HepG2 (cell line): ENCODE measurements around the gene VPS29. TPM values are rescaled to one million over a fixed set of nuclear protein-coding genes. Genes with fewer than 3 reads are reported as not detected.

Source experiments
- FOXM1 ChIP-seq: sonication (generic); formaldehyde crosslinking; IDR thresholded peaks from 2 replicates; pipeline ENCODE4 v1.5.0; 2020; ENCODE audit warnings: missing genetic modification reagents
- IRX3 ChIP-seq: sonication (generic); formaldehyde crosslinking; IDR thresholded peaks from 2 replicates; pipeline ENCODE4 v1.8.1; 2023; ENCODE audit warnings: mild to moderate bottlenecking, low read depth, missing genetic modification reagents, borderline replicate concordance
- NFAT5 ChIP-seq: sonication (generic); formaldehyde crosslinking; IDR thresholded peaks from 2 replicates; pipeline ENCODE4 v1.4.0; 2020; ENCODE audit warnings: missing genetic modification reagents
- RBM22 ChIP-seq: fragments of 200-400 bp; formaldehyde crosslinking; optimal IDR thresholded peaks from 2 replicates; pipeline ENCODE3; 2017; ENCODE audit warnings: mild to moderate bottlenecking, low read length, moderate library complexity
- RFX3 ChIP-seq: IDR thresholded peaks from 2 replicates; pipeline ENCODE4 v1.6.1; 2016; ENCODE audit warnings: missing biosample characterization, missing genetic modification reagents
- SKI ChIP-seq: fragments of 450-650 bp; IDR thresholded peaks from one replicate; pipeline ENCODE4 v1.6.1; 2018; ENCODE audit warnings: mild to moderate bottlenecking; ENCODE audit not compliant: partially characterized antibody
- TFDP1 ChIP-seq: IDR thresholded peaks from 2 replicates; pipeline ENCODE4 v1.6.1; 2016; ENCODE audit warnings: missing compliant biosample characterization, missing genetic modification reagents, borderline replicate concordance
- ZNF530 ChIP-seq: sonication (generic); formaldehyde crosslinking; IDR thresholded peaks from 2 replicates; pipeline ENCODE4 v1.5.0; 2020; ENCODE audit warnings: low read depth, mild to moderate bottlenecking, missing genetic modification reagents
- ZNF660 ChIP-seq: sonication (generic); formaldehyde crosslinking; IDR thresholded peaks from 2 replicates; pipeline ENCODE4 v1.5.1; 2020; ENCODE audit warnings: mild to moderate bottlenecking, low read depth, missing genetic modification reagents, borderline replicate concordance
- ZNF710 ChIP-seq: sonication (generic); formaldehyde crosslinking; IDR thresholded peaks from 2 replicates; pipeline ENCODE4 v1.5.0; 2020; ENCODE audit warnings: mild to moderate bottlenecking, missing genetic modification reagents, borderline replicate concordance
- polyA plus RNA-seq, 8 experiments: library from polyadenylated mRNA; depleted of rRNA in 3 of 8; stranded (reverse) in 7 of 8; unstranded in 1 of 8; fragments of >200 nt; fragmentation: Illumina TruSeq in 4 of 8; extraction: Trizol in 4 of 8; gene quantifications; 2 replicates each; pipeline versions ENCODE4 v1.2.1 to v1.2.3, GENCODE V29; 2011 to 2016; ENCODE audit warnings: low read depth in 4 of 8, missing spikeins in 1 of 8, mixed read lengths in 1 of 8; ENCODE audit not compliant: insufficient read depth in 1 of 8
- total RNA-seq, 5 experiments: library from RNA; depleted of rRNA; stranded (reverse); fragments of >200 nt; fragmentation: Illumina TruSeq; extraction: Trizol; gene quantifications; 2 replicates each; pipeline ENCODE4 v1.2.3, GENCODE V29; 2016; ENCODE audit warnings: low read depth in 1 of 5

The VPS29 gene
- total and polyA plus RNA-seq, 2 of the 13 experiments (the other 11 are each of a cell fraction or from before 2014, with no cell fraction given) = 107 to 114 TPM

- TF ChIP-seq SKI (no peak), IRX3 (CRISPR knock-in tag) (peak; percentile 97), RFX3 (CRISPR knock-in tag) (no peak), TFDP1 (peak; percentile 100), ZNF530 (CRISPR knock-in tag) (0 out of 2 replicates have a peak, but pooled peaks have one; percentile 62), NFAT5 (CRISPR knock-in tag) (peak; percentile 97), ZNF660 (CRISPR knock-in tag) (no peak), ZNF710 (CRISPR knock-in tag) (peak; percentile 83), RBM22 (no peak), FOXM1 (CRISPR knock-in tag) (no peak)
These were observed at the start of gene VPS29, which contains the start of gene RAD9B (continued) for GRCh38 chr12:110501752-110502738.
